Renal cortex interstitium (tissue), 15 donors: Measurements from ENCODE around the gene CYS1. TPM values are rescaled to one million over a fixed set of nuclear protein-coding genes. Genes with fewer than 3 reads are reported as not detected.
A peak's percentile ranks its signal among the peaks of the same experiment; 100 is the strongest.
"Not testable (repeated sequence)": the region's sequence is repeated elsewhere in the genome, so short reads cannot be mapped to it uniquely, and the experiment has no call there.

Experiments
- DNase-seq, 11 donors: peaks; one replicate each; pipeline ENCODE4 v3.0.0-alpha.2; 2013; ENCODE audit warnings: low read depth in 9 of 11, low spot score in 4 of 11; ENCODE audit errors: extremely low read depth in 1 of 11
- long read RNA-seq, 16 experiments: transcript quantifications; one replicate each; lab custom pipeline, GENCODE V29; 2026
- polyA plus RNA-seq, 3 donors: library from polyadenylated mRNA; unstranded; fragments of 120-200 nt; gene quantifications; one replicate each; pipeline ENCODE4 v1.2.1, GENCODE V29; 2013; ENCODE audit not compliant: insufficient read length in 3 of 3

The CYS1 gene
- polyA plus RNA-seq = 100 to 1,000 TPM in 2 of 3 donors, 10 to 100 TPM in 1; 90.8 to 108 (median 103) TPM
- long read RNA-seq, donor 1, transcript CYS1-201 (3 exons, 2,738 nt) = major isoform, 53 of 53 reads
- long read RNA-seq, donor 1, partial matches to known transcripts = 0 of 53 reads
- long read RNA-seq, donor 1, other reads (novel, unspliced or antisense) = 0 of 53 reads
- long read RNA-seq, donor 2, transcript CYS1-201 (3 exons, 2,738 nt) = major isoform, 32 of 32 reads
- long read RNA-seq, donor 2, partial matches to known transcripts = 0 of 32 reads
- long read RNA-seq, donor 2, other reads (novel, unspliced or antisense) = 0 of 32 reads
- long read RNA-seq, donor 3, transcript CYS1-201 (3 exons, 2,738 nt) = major isoform, 75 of 76 reads
- long read RNA-seq, donor 3, partial matches to known transcripts = 0 of 76 reads
- long read RNA-seq, donor 3, other reads (novel, unspliced or antisense) = 0 of 76 reads
- long read RNA-seq, donor 4, transcript CYS1-201 (3 exons, 2,738 nt) = major isoform, 40 of 41 reads
- long read RNA-seq, donor 4, partial matches to known transcripts = 0 of 41 reads
- long read RNA-seq, donor 4, other reads (novel, unspliced or antisense) = 0 of 41 reads
- long read RNA-seq, donor 5 = 0 reads
- long read RNA-seq, donor 6, transcript CYS1-201 (3 exons, 2,738 nt) = major isoform, 53 of 53 reads
- long read RNA-seq, donor 6, partial matches to known transcripts = 0 of 53 reads
- long read RNA-seq, donor 6, other reads (novel, unspliced or antisense) = 0 of 53 reads
- long read RNA-seq, donor 7, transcript CYS1-201 (3 exons, 2,738 nt) = major isoform, 34 of 34 reads
- long read RNA-seq, donor 7, partial matches to known transcripts = 0 of 34 reads
- long read RNA-seq, donor 7, other reads (novel, unspliced or antisense) = 0 of 34 reads
- long read RNA-seq, donor 8, transcript CYS1-201 (3 exons, 2,738 nt) = major isoform, 77 of 77 reads
- long read RNA-seq, donor 8, partial matches to known transcripts = 0 of 77 reads
- long read RNA-seq, donor 8, other reads (novel, unspliced or antisense) = 0 of 77 reads
- long read RNA-seq, donor 9, transcript CYS1-201 (3 exons, 2,738 nt) = major isoform, 48 of 48 reads
- long read RNA-seq, donor 9, partial matches to known transcripts = 0 of 48 reads
- long read RNA-seq, donor 9, other reads (novel, unspliced or antisense) = 0 of 48 reads
- long read RNA-seq, donor 10, transcript CYS1-201 (3 exons, 2,738 nt) = major isoform, 51 of 52 reads
- long read RNA-seq, donor 10, partial matches to known transcripts = 0 of 52 reads
- long read RNA-seq, donor 10, other reads (novel, unspliced or antisense) = 0 of 52 reads
- long read RNA-seq, donor 11, transcript CYS1-201 (3 exons, 2,738 nt) = major isoform, 51 of 51 reads
- long read RNA-seq, donor 11, partial matches to known transcripts = 0 of 51 reads
- long read RNA-seq, donor 11, other reads (novel, unspliced or antisense) = 0 of 51 reads
- long read RNA-seq, donor 12, transcript CYS1-201 (3 exons, 2,738 nt) = major isoform, 20 of 20 reads
- long read RNA-seq, donor 12, partial matches to known transcripts = 0 of 20 reads
- long read RNA-seq, donor 12, other reads (novel, unspliced or antisense) = 0 of 20 reads
- long read RNA-seq, donor 13, transcript CYS1-201 (3 exons, 2,738 nt) = major isoform, 113 of 119 reads
- long read RNA-seq, donor 13, partial matches to known transcripts = 0 of 119 reads
- long read RNA-seq, donor 13, other reads (novel, unspliced or antisense) = 6 of 119 reads
- long read RNA-seq, donor 14, transcript CYS1-201 (3 exons, 2,738 nt) = major isoform, 42 of 42 reads
- long read RNA-seq, donor 14, partial matches to known transcripts = 0 of 42 reads
- long read RNA-seq, donor 14, other reads (novel, unspliced or antisense) = 0 of 42 reads
- long read RNA-seq, donor 15, transcript CYS1-201 (3 exons, 2,738 nt) = major isoform, 17 of 17 reads
- long read RNA-seq, donor 15, partial matches to known transcripts = 0 of 17 reads
- long read RNA-seq, donor 15, other reads (novel, unspliced or antisense) = 0 of 17 reads
- long read RNA-seq, donor 16, transcript CYS1-201 (3 exons, 2,738 nt) = major isoform, 137 of 352 reads
- long read RNA-seq, donor 16, partial matches to known transcripts = 214 of 352 reads
- long read RNA-seq, donor 16, other reads (novel, unspliced or antisense) = 0 of 352 reads

GRCh38 chr2:10079870-10080535 lies at the start of gene CYS1:
Gene CYS1, minus strand, starts transcription at chr2:10080411. Its CDS starts 188 bp downstream, at chr2:10080223.
- DNase-seq = no peak

GRCh38 chr2:10129490-10129889 lies 49.3 kb upstream of the CYS1 start:
- DNase-seq = no peak

GRCh38 chr2:10128420-10128819 lies 48.2 kb upstream of the CYS1 start:
- DNase-seq = no peak

DNA sequence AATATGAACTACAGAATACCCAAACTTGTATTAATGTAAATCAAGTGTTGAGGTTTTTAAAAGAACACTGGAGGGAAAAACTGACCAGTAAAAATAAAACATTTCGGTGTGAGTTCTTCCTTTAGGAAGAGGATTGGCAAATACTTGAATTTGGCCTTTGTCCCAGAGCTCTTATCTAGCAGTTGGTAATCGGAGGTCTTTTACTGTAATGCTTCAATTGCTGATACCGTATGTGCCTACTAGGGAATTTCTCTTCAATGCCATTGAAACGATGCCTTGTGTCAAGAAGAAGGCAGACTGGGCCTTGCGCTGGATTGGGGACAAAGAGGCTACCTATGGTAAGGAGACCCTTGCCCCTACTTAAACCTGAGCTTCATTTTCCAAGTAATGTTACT lies 46.4 kb upstream of the CYS1 start:
- DNase-seq = no peak

DNA sequence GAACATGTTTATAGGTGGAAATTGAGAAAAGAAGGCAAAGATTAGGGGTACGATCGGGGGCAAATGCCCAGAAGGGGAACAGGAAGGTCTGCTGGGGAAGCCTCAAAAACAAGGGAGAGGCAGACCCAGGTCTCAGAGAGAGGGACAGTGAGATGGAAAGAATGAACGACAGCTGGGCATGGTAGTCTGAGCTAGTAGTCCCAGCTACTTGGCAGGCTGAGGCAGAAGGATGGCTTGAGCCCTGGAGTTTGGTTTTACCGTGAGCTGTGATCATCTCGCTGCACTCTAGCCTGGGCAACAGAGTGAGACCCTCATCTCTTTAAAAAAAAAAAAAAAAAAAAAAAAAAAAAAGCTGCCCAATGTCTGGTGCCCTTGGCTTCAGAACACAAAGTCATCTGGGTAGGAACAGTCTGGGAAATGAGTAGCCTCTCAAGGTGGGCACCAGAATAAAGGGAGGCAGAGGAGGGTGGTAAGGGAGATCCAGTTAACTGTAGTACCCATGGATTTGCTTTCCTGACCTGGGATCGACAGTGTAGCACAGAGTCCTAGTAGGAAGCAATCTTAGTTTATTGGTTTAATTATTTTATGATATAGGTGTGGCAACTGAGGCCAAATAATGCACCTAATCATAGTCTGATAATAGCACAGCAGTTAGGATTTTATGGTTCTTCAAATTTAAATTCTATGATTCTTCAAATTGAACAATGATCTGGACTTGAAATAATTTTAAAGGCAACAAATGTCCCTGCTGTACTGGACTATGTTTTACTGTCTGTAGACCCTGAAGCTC lies 45.8 kb upstream of the CYS1 start:
- DNase-seq = no peak

DNA sequence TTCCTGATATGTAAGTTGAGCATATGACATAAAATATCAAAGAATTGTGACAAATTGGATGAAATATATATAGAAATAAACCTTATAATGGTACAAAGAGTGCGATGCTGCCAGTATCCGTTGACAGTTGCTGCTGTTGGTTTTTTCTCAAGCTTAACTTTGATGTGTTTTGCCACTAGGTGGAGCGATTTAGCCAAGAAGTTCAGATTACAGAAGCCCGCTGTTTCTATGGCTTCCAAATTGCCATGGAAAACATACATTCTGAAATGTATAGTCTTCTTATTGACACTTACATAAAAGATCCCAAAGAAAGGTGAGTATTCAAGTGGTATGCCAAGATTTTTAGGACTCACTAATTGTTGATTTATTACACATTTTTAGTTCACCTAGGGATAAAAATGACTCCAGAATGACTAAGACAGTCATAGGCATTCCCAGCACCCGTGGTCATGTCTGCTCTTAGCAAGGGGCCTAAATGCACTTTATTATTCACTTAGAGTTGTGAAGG lies 44.4 kb upstream of the CYS1 start:
- peak in 10 of 11 donors; percentile 47 to 77 (median 66) for DNase-seq

DNA sequence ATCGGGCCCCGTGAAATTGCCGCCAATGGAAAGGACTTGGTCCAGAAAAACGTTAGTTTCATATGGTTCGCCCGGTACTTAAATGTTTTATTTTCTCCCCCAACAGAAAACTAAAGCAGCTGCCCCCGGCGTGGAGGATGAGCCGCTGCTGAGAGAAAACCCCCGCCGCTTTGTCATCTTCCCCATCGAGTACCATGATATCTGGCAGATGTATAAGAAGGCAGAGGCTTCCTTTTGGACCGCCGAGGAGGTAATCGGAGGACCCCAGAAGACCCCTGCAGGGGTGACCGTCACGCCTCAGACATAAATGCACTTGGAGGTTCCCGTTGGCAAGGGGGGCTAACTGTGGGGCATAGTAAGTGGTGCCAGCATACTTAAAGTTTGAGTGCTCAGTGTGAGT lies 43.1 kb upstream of the CYS1 start:
- no peak for DNase-seq

- DNase-seq = peak; percentile 62 to 93 (median 89)
Observed at GRCh38 chr2:10122500-10123280, 42.5 kb upstream of the CYS1 start, which contains the start of gene RRM2. Gene RRM2, plus strand, starts transcription at chr2:10122739. Its CDS starts 60 bp downstream, at chr2:10122799.

DNA sequence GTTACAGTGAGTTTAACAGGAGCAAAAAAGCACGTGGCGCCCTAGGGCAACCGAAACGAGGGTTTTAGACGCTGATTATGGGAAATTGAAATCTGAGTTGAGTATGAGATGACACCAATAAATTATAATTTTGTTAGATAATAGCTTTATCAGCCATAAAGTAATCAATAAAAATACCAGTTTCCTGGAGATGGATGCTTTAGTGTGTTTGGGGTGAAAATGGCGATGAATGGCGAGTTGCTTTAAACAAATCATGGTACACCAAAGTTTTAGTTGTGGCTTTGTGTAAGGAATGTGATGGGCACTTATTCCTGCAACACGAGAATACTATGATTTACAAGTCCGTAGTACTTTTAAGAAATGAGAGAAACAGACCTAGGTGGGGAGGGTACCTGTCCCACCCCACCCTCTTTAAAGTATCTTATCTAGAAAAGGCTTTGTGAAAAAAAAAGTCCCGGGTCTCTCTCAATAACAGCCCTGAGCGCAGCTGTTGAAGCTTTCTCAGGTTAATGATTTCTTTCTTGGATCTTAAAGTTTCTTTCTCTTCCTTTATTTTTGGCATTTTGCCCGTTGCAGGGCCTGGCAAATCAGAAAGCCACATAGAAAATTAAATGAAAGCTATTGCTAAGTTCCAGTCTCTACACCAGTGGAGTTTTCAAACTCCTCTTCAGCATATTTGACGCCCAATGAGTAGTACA lies 40.8 kb upstream of the CYS1 start:
- peak in 1 of 11 donors; percentile 72 for DNase-seq

DNA sequence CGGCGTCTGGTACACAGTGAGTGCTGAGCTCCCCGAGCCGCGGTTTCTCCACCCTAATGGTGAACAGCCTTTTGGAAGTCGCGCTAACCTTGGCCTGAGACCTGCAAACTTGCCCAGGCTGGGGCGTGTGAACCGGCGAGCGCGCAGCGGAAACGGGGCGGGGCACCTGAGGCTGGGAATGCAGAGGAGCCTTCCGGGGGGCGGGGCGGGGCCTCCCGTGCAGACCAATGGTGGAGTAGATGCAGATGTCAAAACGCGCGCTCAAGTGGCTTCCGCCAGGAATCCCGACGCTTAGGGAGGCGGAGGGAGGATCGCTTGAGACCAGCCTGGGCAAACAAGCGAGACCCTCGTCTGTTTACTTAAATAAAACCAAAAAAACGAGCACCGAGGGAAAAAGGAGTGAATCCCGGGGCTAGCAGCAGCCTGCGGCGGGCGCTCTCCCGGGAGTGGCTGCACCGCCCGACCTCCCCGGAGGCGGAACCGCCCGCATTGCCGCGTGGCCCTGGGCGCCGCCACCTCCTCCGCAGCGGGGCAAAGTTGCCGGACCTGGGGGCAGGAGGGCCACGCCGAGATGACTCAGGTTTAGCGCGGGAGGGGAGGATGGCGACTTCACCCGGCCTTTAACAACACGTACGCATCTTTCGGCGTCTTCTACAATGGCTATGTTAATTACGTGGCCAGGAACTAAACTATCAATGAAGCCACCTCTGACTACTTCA lies 40.1 kb upstream of the CYS1 start:
- DNase-seq = peak; percentile 68 to 91 (median 84)

DNA sequence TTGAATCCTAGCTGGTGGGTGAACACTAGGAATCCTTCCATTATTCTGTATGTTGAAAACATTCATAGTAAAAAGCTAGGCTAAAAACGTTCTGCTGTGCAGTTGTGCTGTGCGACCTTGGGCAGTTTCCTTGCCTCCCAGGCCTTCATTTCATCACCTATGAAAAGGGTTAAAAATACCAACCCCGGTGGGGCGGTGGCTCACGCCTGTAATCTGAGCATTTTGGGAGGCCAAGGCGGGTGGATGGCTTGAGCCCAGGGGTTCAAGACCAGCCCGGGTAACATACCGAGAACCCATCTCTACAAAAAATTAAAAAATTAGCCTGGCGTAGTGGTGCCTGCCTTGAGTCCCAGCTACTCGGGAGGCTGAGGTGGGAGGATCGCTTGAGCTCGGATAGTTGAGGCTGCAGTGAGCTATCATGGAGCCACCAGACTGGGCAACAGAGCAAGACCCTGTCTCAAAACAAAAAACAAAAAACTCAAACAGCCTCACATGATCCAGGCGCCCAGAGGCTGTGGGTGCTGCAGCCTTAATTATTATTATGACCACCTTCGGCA lies 39.5 kb upstream of the CYS1 start:
- no peak for DNase-seq

- no peak for DNase-seq
Observed at GRCh38 chr2:10119027-10119325, 38.8 kb upstream of the CYS1 start.

GRCh38 chr2:10109311-10109710 lies 29.1 kb upstream of the CYS1 start:
- DNase-seq = no peak

DNA sequence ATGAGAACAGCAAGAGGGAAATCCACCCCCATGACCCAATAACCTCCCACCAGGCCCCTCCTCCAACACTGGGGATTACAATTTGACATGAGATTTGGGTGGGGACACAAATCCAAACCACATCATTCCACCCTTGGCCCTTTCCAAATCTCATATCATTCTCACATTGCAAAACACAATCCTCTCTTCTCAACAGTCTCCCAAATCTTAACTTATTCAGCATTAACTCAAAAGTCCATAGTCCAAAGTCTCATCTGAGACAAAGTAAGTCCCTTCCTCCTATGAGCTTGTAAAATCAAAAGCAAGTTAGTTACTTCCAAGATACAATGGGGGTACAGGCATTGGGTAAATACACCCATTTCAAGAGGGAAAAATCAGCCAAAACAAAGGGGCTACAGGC lies 24.7 kb upstream of the CYS1 start:
- not testable (repeated sequence) for DNase-seq
